HUES6 (cell line): ENCODE results near the gene ZBTB47.

Source experiments
- H3K27ac ChIP-seq: 2 replicates; pipeline ENCODE4 v1.7.0; 2013; ENCODE audit warnings: low read depth, mild to moderate bottlenecking, low read length, inconsistent platforms
- H3K27me3 ChIP-seq: 2 replicates; pipeline ENCODE4 v1.6.1; 2013; ENCODE audit warnings: low read length; ENCODE audit not compliant: control insufficient read depth, insufficient read depth
- H3K36me3 ChIP-seq: 2 replicates; pipeline ENCODE4 v1.6.1; 2013; ENCODE audit warnings: low read length; ENCODE audit not compliant: control insufficient read depth, insufficient read depth
- H3K4me1 ChIP-seq: 2 replicates; pipeline ENCODE4 v1.6.1; 2013; ENCODE audit warnings: low read length; ENCODE audit not compliant: control insufficient read depth, insufficient read depth
- H3K4me3 ChIP-seq: 2 replicates; pipeline ENCODE4 v1.5.1; 2013; ENCODE audit warnings: low read depth, low read length
- H3K9ac ChIP-seq: one replicate; pipeline ENCODE4 v1.6.1; 2013; ENCODE audit warnings: mild to moderate bottlenecking, low read length
- H3K9me3 ChIP-seq: 2 replicates; pipeline ENCODE4 v1.6.1; 2013; ENCODE audit warnings: low read depth, low read length; ENCODE audit not compliant: control insufficient read depth, insufficient read depth

Gene ZBTB47

DNA sequence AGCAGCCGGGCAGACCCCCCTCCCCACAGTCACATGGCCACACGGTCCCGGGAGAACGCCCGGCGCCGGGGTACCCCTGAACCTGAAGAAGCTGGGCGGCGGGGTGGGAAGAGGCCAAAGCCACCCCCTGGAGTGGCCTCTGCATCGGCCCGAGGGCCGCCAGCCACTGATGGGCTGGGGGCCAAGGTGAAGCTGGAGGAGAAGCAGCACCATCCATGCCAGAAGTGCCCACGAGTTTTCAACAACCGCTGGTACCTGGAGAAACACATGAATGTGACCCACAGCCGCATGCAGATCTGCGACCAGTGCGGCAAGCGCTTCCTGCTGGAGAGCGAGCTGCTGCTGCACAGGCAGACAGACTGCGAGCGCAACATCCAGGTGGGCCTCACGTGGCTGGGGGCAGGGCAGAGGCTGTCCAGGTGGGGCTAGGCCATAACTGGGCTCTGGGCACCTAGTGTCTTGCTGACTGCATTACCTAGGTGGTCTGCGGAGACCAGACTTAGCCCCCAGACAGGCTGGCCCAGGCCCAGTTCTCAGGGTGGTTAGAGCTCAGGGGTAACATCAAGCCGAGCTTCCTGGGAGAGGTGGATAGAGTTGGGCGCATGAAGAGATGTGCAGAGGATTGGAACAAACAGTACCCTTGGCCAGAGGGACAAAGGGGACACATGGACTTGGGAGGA is 6.1 kb downstream of the ZBTB47 start:
- H3K4me3 ChIP-seq = no peak overlapping the region
- no peaks in the 10 kb centered on the region for H3K9me3 ChIP-seq
- H3K9ac ChIP-seq = no peak overlapping the region
- no peak overlapping the region for H3K27ac ChIP-seq
- H3K27me3 ChIP-seq = no peaks in the 10 kb centered on the region
- peaks cover 10% of the 10 kb centered on the region for H3K36me3 ChIP-seq
- H3K4me1 ChIP-seq = peaks cover 13% of the 10 kb centered on the region

DNA sequence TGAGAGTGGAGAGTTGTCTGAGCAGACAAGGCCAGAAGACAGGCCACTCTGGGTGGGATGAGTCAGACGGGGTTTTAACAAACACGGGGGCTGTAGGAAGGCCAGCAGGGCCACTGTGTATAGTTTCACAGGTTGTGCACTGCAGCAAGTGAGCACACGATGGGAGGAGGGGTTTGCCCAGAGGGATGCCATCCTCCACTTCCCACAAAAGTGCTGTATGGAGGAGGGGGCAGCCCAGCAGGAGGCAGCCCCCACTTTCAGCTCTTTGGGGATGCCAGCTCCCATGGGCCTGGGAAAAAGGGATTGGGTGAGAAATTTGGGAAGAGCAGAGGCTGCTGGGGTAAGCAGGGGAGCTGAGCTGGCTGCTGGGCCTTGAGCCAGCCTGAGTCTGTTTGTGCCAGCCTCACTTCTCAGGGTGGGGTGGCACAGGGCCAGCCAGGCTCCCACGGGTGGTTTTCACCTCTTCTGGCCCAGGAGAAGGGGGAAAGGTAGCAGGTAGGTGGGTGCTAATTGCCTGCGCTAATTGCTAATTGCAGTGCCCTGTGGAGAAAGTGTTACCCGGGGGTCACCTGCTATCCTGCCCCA is 6.7 kb downstream of the ZBTB47 start:
- H3K4me1 ChIP-seq = peaks cover 9% of the 10 kb centered on the region
- no peaks in the 10 kb centered on the region for H3K27me3 ChIP-seq
- H3K36me3 ChIP-seq = peaks cover 10% of the 10 kb centered on the region
- no peak overlapping the region for H3K27ac ChIP-seq
- H3K9me3 ChIP-seq = no peaks in the 10 kb centered on the region
- no peak overlapping the region for H3K9ac ChIP-seq
- H3K4me3 ChIP-seq = no peak overlapping the region

DNA sequence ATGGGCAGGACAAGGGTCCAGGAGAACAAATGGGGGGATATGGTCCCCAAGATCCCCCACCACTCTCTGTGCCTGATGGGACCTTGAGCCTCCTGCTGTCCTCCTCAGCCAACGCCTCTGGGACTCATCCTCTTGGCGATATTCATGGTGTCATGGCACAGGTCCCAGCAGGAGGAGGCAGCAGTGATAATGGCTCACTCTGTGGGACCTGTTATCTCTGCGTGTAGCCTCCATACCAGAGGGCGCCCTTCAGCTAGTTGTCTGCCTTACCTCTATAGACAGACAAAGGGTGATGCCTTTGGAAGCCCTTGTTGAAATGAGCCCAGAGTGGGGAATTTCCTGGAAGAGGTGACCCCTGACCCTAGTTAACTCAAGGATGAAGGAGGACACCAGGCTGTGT is 7.4 kb downstream of the ZBTB47 start:
- Histone ChIP-seq H3K9me3 (no peaks in the 10 kb centered on the region), H3K4me3 (no peak overlapping the region), H3K27ac (no peak overlapping the region), H3K9ac (no peak overlapping the region), H3K36me3 (peaks cover 10% of the 10 kb centered on the region), H3K27me3 (no peaks in the 10 kb centered on the region), H3K4me1 (peaks cover 2% of the 10 kb centered on the region; the same call in 1 of the 2 replicates)

DNA sequence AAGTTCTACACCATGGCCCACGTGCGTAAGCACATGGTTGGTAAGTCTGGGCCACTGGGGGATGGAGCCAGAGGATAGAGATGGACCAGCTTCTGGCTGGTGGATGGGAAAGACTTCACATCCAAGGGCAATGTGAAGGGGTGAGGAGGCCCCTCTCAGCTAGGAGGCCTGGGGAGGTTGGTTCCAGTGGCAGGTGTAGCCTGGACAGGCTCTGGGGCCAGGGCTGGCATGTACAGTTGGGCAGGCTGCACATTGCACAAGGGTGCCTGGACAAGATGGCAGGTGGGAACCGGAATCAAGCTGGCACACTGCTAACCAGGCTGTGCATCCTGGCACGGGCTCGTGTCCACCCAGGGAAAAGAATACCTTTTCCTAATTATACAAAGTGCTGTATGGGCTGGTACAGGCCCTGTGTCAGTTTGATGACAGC is 8.1 kb downstream of the ZBTB47 start:
- Histone ChIP-seq H3K27ac (no peak overlapping the region), H3K9me3 (no peaks in the 10 kb centered on the region)

DNA sequence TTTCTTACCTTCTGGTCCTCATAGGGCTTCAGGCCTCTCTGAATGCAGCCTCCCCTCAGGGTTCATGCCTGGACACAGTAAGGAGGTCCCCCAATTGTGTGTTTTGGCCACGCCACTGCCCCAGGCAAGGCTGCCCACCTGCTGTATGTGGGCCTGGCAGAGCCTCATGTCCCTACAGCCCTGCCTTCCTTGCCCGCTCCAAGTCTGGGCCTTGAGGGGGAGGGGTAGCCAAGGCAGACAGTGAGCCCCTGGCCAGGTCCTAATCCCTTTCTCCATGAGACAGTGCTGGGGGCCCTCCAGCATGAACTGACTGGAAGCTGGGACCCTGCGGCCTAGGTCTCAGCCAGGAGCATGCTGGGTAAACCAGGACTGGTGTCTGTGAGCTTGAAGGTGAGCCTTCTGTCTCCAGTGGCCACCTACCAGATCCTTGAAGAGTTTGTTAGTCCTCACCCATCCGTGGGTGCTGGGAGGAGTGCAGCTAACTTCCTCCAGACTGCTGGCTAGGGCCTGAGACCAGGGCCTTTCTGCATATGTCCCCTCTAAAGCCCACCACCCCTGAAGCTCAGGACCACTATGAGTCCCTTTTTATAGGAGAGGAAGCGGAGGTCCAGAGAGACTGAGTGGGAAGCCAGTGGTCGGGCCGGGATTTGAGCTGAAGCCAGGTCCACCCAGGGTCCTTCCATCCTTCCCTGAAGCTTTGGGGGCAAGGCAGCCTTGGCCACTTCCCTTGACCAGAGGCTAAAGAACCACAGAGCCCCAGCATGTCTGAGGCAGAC is 8.7 kb downstream of the ZBTB47 start:
- Histone ChIP-seq H3K4me1 (no peaks in the 10 kb centered on the region), H3K36me3 (peaks cover 10% of the 10 kb centered on the region), H3K9me3 (no peaks in the 10 kb centered on the region), H3K27ac (no peak overlapping the region), H3K4me3 (no peak overlapping the region), H3K27me3 (no peaks in the 10 kb centered on the region), H3K9ac (no peak overlapping the region)

More for the DNA sequence above, 8.1 kb downstream of the ZBTB47 start:
- no peaks in the 10 kb centered on the region for H3K27me3 ChIP-seq
- no peaks in the 10 kb centered on the region for H3K4me1 ChIP-seq
- H3K36me3 ChIP-seq = peaks cover 10% of the 10 kb centered on the region
- H3K4me3 ChIP-seq = no peak overlapping the region
- H3K9ac ChIP-seq = no peak overlapping the region

DNA sequence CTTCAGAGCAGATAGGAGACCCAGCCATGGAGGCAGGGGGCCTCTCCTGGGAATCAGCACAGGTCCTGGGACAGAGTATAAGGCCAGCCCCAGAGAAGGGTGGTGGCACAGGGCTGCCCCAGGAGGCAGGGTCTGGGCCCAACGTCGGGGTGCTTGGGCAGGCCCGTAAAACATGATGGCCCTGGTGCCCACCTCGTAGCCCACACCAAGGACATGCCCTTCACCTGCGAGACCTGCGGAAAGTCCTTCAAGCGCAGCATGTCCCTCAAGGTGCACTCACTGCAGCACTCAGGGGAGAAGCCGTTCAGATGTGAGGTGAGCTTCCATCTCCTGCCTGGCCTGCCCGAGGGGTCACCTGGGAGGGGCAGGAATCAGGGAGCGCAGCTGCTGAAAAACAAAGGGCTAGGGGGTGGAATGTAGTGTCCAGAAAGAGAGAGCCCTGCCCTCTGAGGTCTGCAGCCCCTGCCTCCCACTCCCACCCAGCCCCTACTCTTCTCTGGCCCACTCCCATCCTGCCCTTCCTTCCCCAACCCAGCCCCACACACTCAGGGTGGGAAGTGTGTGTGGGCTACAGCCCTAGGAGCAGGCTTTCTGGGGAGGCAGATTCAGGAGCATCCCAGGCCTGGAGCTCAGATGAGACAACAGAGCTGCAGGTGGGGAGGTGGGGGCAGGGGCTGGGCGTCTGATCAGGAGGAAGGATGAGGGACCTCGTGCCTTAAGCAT is 9.5 kb downstream of the ZBTB47 start:
- Histone ChIP-seq H3K27me3 (no peaks in the 10 kb centered on the region), H3K4me3 (no peak overlapping the region), H3K27ac (no peak overlapping the region), H3K9me3 (no peaks in the 10 kb centered on the region), H3K36me3 (peaks cover 10% of the 10 kb centered on the region), H3K4me1 (no peaks in the 10 kb centered on the region), H3K9ac (no peak overlapping the region)

DNA sequence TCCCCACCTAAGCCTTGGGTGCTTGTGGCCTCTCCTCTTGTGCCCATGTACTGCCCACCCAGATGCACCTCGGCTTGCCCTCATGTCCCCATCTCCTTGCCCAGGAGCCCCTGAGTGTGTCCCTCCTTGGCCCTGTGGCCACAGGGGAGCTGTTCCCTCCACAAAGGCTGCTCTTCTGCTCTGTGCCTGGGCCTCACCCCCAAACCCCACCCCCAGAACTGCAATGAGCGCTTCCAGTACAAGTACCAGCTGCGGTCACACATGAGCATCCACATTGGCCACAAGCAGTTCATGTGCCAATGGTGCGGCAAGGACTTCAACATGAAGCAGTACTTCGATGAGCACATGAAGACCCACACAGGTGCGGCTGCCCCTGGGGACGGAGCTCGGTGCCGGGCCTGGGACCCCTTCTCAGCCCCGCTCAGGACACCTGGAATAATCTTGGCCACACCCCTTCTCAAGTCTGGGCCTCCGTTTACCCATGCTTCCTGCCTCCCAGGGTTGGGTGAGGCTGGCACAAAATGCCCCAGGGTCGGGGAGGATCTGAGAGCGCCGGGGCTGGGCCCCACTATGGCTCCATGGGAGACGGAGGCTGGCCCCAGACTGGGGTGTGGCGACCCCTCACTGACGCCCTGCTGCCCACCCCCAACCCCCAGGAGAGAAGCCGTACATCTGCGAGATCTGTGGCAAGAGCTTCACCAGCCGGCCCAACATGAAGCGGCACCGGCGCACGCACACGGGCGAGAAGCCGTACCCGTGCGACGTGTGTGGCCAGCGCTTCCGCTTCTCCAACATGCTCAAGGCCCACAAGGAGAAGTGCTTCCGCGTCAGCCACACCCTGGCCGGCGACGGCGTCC is 10.3 kb downstream of the ZBTB47 start:
- Histone ChIP-seq H3K4me1 (no peaks in the 10 kb centered on the region), H3K4me3 (no peak overlapping the region), H3K27ac (no peak overlapping the region), H3K9ac (no peak overlapping the region), H3K9me3 (no peaks in the 10 kb centered on the region), H3K36me3 (peaks cover 4% of the 10 kb centered on the region), H3K27me3 (no peaks in the 10 kb centered on the region)

DNA sequence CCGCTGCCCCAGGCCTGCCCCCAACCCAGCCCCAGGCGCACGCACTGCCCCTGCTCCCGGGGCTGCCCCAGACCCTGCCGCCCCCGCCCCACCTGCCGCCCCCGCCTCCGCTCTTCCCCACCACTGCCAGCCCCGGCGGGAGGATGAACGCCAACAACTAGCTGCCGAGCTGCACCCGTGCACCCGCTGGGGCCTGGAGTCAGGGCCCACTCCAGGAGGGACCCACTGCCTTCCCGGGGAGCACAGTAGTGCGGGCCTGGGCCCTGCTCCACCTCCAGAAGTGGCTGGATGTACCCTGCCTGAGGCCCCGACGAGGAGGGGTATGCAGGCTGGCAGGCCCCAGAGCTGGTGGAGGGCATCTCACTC is 10.9 kb downstream of the ZBTB47 start:
- Histone ChIP-seq H3K27me3 (no peaks in the 10 kb centered on the region), H3K9ac (no peak overlapping the region), H3K27ac (no peak overlapping the region), H3K36me3 (peaks cover 2% of the 10 kb centered on the region; the same call in 1 of the 2 replicates), H3K9me3 (no peaks in the 10 kb centered on the region), H3K4me3 (no peak overlapping the region), H3K4me1 (no peaks in the 10 kb centered on the region)

DNA sequence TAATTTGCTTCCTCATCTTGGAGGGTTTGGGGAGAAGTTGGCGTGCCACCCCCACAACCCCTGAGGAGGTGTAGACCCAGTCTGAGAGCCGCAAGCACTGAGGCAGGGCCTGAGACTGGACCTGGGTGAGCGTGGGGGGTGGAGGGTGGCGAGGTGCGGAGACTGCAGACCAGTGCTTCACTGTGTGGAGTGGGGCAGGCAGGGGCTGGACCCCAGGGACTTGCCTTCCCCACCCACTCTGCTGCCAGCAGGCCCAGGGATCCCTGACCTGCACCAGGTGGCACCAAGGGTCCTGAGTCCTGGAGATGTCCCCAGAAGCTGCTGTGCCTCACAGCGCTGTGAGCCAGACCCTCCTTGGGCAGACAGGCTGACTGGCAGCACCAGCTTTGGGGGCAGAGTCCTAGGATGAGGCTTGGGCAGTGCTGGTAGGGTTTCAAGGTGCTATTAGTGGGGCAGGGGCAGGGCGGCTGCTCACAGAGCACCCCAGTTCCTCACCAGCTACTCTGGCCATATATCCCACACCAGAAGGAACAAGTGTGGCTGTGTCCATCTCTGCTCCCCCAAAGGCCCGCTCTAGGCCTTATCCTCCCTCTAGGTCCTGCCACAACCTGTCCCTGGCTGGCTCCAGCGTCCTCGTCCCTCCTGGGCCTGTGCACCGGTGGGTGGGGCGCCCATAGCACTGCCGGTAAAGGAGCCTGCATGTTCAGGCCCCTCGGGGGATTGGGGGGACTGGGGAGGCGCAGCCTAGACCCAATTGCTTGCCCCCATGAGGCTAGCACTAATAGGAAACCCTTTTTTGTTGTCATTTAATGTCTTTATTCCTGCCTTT is 11.8 kb downstream of the ZBTB47 start:
- no peak overlapping the region for H3K9ac ChIP-seq
- H3K9me3 ChIP-seq = no peaks in the 10 kb centered on the region
- H3K27me3 ChIP-seq = no peaks in the 10 kb centered on the region; the same call in 1 of the 2 replicates
- no peak overlapping the region for H3K4me3 ChIP-seq
- H3K36me3 ChIP-seq = peaks cover 2% of the 10 kb centered on the region; the same call in 1 of the 2 replicates
- H3K4me1 ChIP-seq = no peaks in the 10 kb centered on the region
- no peak overlapping the region for H3K27ac ChIP-seq
